22Rv1 (cell line): ENCODE data around the gene GALNT18.

ENCODE experiments used
- CTCF ChIP-seq: fragments of 450-650 bp; IDR thresholded peaks from 2 replicates; pipeline ENCODE4 v1.5.1; 2017; ENCODE audit warnings: mild to moderate bottlenecking
- ZFX ChIP-seq: fragments of 450-650 bp; IDR thresholded peaks from 2 replicates; pipeline ENCODE4 v1.6.1; 2017; ENCODE audit warnings: antibody characterized with exemption, borderline replicate concordance

- TF ChIP-seq CTCF: no peak
- TF ChIP-seq ZFX: no peak
These were observed 305.1 kb downstream of the GALNT18 start for GRCh38 chr11:11316651-11317230.
